Activated CD4-positive, CD25-positive, alpha-beta regulatory T cell (primary cell): Measurements from ENCODE around the gene MED22.
"Not testable (repeated sequence)": the region's sequence is repeated elsewhere in the genome, so short reads cannot be mapped to it uniquely, and the experiment has no call there.

Experiments used
- DNase-seq, 4 experiments: peaks; one replicate each; lab custom pipeline; 2025; lab: John Stamatoyannopoulos, UW

The MED22 gene

DNA sequence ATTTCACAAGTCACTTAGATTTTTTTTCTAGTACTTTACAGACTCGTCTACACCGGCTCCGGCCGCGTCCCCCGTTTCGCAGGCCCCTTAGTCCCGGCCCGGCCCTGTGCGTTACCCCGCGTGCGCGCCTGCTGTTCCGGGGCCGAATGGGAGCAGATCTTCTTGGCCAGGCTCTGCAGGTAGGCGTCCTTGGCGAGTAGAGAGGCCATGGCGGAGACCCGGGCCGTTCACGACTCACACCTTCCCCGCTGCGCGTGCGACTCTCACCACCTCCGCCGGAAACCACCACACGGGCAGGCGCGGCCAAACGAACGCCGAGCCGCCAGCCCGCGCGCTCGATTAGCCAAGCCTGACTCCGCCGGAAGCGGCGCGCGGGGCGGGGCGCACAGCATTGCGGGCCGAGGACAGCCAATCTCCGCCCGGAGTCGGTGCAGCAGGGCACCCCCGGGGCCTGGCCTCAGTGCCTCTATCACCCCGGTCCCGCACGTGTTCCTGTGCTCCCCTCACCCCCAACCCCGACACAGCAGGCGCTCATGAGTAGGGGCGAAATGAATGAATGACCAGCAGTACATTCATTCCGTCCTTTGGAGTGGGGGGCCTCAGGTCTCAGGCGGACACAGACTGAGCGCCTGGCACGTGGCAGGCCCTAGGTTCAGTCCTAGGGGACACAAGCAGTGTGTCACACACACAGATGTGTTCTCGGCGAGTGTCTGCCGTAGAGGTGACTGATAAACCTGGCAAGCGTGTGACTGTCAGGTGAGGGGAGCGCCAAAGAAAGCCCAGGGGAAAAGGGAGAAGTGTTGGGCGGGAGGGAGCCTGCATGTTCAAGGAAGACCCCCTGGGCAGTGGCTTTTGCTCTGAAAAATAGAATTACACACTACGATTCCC, 11.8 kb downstream of the MED22 start, which contains the start of gene SURF6:
SURF6 (minus strand) TSS at position 265 of the 888 bp plus-strand sequence; CDS start at position 209, 56 bp downstream.
- DNase-seq = peak; percentile 86 to 92 (median 90)

DNA sequence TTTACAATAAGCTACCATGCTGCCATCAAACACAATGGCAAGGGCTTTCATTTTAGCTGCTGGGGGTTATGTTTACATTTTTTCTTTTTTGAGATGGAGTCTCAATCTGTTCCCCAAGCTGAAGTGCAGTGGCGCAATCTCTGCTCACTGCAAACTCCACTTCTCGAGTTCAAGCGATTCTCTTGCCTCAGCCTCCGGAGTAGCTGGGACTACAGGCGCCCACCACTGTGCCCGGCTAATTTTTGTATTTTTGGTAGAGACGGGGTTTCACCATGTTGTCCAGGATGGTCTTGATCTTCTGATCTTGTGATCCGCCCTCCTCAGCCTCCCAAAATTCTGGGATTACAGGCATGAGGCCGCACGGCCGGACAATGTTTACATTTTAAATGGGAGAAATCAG, 13.0 kb downstream of the MED22 start:
- DNase-seq = not testable (repeated sequence)

DNA sequence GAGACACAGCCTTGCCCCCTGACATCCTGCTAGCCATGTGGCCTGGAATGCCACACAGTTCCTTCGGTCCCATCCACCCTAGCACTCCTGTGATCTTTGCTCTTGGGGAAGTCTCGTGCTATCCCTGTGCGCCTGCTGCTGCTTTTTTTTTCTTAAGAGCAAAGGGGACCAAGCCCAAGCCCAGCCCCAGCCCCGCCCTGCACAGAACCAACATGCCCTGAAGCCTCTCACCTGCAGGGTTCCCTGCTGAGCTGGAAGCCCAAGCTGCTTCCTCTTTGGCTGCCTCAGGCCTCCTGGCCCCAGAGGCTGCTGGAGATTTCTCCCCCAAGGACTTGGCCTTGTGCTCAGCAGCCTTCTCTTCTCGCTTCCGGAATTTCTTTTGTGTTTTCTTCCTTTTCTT, 13.8 kb downstream of the MED22 start:
- DNase-seq = no peak

DNA sequence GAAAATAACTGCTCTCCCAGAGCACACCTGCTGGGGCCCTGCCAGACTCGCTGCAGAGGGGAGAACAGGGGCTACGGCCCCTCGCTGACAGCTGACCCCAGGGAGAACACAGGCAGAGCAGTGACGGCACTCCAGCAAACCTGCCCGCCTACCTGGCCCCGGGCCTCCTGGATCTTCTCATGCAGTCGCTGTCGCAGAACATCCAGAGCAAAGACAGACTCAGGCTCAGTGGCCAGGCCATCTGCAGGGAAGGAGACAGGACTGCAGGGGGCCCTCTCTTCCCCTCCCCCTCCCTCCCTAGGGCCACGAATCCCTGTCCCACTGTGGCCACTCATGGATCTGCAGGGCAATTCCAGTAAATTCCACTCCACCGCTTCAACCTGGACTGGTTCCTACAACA, 14.4 kb downstream of the MED22 start:
- DNase-seq = no peak

DNA sequence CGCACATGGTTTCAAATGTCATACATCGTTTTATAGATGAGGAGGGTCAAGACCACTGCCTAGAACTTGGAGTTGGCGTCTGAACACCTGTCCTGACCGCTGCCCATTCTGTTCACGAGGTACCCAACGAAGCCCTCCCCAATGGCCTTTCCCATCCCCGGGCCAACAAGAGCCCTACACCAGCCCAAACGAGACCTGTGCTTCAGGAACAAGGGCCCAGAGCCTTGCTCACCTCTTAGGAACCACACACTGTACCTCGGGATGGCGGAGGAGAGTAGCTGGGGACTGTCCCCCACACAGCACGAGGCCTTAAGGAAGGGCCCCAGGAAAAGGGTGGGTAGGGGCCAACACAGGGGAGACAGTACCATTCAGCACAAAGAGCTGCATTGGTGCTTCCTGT, 14.9 kb downstream of the MED22 start:
- no peak for DNase-seq

DNA sequence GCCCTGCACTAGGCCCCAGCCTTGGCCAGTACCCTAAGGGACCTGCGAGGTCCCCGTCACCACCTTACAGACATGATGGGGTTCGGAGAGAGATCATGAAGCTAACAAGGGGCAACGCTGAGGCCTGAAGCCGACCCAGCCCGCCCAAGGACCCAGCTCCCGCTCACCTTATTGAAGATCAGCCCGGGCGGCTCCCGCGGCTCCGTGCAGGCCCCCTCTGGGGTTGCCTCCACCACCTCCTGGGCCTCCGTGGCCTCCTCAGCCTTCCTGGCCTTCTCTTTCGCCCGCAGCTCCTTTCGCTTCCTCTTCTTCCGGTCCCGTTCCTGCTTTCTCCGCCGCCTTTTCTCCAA, 15.6 kb downstream of the MED22 start:
- no peak for DNase-seq

DNA sequence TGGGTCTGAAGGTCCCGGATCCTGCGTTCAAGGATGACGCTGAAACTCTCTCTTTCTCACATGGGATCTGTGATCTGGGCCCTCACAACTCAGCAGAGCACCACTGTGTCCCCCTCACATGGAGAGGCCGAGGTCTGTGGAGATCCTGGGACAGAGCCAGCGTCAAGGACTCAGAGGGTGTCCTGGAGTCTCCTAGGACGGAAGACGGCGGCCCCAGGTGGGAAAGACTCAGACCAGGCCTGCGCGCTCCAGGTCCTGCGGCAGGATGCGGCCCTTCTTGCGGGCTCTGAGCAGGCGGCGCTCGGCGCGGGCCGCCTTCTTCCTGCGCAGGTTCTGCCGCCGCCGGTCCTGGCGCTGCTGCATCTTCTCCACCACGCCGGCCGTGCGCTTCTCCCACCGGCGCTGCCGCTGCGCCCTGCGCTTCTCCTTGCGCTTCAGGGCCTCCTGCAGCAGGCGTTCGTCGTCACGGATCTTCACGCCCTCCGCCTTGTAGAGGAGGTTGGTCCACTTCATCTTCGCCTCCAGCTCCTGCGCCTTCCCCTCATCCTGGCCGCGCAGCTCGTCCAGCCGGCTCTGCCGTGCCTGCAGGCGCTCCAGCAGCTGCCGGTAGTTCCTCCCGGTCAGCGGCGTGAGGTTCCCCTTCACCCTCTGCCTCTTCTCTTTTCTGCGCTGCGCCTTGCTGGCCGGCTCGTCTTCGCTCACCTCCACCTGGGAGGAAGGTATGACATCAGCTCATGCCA, 16.1 kb downstream of the MED22 start:
- no peak for DNase-seq

DNA sequence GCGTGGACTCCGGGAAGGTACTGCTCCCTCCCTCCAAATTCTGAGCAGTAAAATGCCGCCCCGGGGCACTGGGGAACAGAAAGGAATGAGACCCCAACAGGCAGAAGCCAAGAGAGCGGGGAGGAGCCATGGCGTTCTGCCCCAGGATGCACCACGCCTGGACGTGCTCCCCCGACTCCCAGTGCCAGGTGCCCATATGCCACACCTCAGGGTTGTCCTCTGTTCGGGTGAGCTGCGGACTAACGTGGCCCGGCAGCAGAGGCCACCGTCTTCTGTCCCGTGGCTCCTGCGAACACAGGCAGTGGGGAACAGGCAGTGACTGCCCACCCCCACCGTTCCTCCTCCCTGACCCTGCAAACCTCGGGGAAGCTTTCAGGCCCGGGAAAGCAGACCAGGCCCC, 16.7 kb downstream of the MED22 start:
- no peak for DNase-seq

DNA sequence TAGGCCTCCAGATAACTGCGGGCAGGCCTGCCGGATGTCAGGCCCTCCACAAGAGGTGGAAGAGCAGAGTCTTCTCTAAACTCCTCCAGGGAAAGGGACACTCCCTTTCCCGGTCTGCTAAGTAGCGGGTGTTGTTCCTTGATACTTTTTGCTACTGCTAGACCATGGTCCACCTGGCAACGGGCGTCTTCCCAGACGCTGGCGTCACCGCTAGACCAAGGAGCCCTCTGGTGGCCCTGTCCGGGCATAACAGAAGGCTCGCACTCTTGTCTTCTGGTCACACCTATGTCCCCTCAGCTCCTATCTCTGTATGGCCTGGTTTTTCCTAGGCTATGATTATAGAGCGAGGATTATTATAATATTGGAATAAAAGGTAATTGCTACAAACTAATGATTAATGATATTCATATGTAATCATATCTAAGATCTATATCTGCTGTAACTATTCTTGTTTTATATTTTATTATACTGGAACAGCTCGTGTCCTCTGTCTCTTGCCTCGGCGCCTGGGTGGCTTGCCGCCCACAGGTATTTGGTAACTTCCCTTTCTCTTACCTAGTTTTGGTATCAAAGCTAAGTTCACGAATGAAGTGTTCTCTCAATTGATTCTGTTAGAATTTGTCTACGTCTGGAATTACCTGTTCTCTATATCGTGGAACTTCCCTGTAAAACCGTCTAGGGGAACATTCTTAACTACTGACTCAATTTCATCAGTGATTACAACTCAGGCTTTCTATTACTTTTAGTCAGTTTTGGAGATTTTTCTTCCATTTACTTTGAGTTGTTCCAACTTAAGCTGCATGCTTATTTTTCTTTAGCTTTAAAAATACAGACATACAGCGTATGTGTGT, 18.4 kb downstream of the MED22 start:
- not testable (repeated sequence) for DNase-seq

DNA sequence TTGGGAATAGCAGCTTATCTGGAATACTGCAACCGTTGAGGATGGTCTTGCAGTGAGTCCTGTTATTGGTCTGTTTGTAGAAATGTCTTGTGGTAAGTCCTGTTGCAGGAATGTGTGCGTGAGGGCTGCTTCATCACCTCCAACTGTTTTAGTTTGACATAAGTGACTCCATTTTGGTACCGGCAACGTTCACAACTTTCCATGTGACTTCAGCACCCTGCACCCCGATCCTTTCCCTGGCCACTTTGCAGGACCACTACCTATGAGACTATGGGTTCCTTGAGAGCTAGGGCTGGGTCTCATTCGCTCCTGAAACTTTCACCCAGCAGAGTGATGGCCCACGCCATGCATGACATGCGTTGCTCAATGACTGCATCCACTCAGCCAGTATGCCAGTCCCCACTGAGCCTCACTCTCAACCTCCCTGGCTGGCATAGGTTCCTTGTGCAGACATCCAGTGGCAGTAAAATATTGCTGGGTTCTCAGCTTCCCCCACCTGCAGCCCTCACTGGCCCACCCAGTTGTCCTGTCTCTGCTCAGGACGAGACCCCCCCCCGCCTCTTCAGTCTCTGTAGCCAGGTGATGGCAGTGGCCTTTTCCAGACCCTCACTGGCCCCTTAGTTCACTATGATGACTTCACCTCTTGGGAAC, 20.0 kb downstream of the MED22 start:
- DNase-seq = no peak

DNA sequence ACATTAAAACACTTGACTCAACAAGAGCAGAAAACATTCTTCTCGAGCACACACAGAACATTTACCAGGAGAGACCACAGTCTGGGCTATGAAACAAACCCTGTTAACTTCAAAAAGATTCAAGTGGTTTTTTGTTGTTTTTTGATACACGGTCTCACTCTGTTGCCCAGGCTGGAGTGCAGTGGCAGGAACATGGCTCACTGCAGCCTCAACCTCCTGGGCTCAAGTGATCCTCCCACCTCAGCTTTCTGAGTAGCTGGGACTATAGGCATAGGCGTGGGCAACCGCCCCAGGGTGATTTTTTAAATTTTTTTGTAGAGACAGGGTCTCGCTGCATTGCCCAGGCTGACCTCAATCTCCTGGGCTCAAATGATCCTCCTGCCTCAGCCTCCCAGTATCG, 20.9 kb downstream of the MED22 start:
- DNase-seq = not testable (repeated sequence)

DNA sequence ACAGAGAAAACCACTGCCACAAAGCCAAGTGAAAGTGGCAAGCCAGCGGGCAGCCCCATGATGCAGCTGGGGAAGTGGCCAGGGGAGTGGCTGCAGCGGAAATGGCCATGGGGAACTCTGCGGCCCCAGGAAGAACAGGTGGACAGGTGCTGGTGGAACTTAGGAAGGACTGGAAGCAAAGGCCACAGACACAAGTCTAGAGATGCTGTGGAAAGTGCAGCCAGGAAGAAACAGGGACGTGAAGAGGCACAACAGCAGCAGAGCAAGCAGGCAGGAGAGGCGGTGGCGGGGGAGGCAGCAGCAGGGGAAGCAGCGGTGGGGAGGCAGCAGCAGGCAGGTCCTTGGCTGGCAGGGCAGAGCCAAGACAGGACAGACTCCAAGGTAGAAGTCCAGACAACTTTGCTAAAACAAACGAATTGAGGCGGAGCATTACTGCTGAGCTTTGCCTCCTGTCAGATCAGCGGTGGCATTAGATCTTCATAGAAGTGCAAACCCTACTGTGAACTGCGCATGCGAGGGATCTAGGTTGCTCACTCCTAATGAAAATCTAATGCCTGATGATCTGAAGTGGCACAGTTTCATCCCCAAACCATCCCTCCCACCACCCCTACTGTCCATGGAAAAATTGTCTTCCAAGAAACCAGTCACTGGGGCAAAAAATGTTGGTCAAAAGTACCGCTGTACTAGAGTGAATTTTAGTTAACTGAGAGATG, 23.8 kb downstream of the MED22 start:
- DNase-seq = no peak

DNA sequence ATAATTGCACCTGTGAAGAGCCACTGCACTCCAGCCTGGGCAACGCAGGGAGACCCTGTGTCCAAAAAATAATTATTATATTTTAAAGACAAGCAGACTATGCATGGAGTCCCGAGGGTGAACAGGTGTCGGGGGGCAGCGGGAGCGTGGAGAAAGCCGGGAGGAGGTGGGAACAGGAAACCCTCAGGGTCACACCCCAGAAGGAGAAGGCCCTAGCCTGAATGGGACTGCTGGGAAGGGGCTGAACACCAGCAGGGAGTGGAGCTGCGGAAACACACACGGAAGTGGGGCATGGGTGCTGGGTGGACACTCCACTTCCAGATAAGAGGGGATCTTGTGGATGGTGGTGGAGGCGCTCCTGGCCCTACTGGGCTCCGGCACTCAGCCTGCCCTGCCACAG, 24.7 kb downstream of the MED22 start:
- no peak for DNase-seq

DNA sequence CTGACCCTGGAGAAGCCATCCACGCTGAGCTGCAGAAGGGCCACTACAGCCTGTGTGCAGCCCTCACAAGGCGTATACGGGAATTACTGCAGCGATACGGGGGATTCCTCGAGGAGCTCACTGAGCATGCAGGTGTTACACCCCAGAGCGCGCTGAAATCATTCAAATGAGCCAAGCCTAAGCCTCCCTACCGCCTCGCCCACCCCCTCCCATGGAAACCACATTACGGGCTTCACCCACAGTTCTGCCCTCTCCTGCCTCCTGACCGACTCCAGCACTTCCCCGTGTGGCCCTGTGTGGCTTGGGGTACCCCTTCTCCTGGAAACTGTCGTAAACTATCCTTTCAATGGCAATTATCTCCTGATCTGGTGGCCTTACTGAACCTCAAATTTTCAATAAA, 25.2 kb downstream of the MED22 start:
- no peak for DNase-seq

DNA sequence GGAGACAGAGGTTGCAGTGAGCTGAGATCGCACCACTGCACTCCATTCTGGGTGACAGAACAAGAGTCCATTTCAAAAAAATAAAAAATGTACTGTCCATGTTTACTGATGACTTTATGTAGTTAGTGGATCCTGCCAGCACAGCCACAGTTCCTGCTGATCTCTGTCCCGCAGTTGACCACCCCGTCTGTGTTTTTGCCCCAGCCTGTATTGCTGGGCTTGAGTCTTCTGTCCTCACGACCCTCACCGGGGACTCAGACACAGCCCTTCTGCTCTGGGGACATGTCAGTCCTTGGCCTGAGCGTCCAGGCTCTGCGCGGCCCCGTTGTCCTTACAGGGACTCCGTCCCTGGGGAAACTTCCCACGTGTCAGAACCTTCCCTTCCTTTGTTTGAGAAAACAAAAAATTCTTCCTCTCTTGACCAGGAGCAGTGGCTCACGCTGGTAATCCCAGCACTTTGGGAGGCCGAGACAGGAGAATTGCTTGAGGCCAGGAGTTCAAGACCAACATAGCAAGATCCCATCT, 26.5 kb downstream of the MED22 start:
- DNase-seq = no peak

DNA sequence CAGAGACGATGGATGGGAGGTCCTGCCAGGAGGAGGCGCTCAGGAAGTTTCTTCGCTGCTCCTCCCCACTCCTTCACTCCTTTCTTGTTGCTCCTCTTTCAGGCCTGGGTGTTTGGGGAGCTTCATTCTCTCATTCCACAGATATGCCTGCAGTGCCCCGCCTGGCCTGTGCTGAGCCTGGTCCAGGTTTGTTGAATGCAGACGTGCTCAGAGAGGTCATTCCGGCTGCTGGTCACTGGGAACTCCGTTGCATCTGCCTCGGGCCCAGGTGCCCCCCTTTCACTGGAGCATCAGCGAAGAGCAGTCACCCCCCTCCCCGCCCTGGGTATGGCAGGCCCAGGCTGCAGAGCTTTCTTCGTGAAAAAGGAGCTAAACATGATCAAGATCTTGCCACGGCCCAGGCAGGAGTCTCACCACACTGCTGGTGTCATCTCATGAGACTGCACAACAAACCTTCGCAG, 27.5 kb downstream of the MED22 start:
- DNase-seq = no peak

DNA sequence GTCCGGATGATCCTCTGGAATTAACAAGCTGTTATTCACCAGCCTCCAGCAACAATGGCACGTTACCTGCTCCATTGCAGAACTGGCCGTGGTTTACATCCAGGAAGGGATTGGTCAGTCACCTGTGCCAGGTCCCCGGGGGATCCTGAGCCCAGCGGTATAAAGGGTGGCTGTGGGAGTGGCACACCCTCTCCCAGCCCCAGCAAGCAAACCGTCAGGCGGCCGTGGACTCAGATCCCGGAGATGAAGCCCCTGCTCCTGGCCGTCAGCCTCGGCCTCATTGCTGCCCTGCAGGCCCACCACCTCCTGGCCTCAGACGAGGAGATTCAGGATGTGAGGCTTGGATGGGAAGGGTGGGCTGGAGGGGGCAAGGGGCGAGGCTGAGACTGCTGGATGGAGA, 30.4 kb downstream of the MED22 start:
- not testable (repeated sequence) for DNase-seq

DNA sequence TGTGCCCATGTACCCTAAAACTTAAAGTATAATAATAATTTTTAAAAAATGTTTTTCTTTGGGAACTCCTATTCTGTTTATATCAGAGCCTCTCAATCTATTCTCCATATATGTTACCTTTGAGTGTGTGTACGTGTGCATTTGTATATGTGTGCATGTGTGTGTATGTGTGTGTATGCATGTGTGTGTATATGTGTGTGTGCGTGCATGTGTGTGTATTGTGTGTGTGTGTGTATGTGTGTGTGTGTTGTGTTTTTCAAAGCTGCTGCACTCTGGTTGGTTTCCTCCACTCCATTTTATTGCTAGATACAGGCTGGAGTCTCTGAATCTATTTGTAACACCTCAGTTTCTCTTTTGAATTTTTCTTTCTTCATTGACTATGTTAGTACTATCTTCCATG, 31.9 kb downstream of the MED22 start:
- DNase-seq = no peak

DNA sequence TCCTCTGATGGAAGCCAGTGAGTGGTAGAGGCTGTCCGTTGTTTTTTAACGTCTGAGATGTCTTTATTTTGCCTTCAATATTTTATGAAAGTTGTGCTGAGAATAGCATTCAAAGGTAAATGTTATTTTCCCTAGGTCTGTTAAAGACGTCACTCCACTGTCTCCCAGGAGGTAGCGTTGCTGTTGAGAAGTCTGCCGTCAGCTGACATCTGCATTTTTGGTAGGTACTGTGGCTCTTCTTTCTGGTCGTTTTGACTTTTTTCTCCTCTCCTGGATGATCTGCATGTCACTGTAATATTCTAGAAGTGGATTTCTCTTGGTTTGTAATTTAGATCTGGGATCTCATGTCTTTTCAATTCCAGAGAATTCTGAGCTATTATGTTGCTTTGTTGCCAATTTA, 38.3 kb downstream of the MED22 start:
- no peak for DNase-seq

DNA sequence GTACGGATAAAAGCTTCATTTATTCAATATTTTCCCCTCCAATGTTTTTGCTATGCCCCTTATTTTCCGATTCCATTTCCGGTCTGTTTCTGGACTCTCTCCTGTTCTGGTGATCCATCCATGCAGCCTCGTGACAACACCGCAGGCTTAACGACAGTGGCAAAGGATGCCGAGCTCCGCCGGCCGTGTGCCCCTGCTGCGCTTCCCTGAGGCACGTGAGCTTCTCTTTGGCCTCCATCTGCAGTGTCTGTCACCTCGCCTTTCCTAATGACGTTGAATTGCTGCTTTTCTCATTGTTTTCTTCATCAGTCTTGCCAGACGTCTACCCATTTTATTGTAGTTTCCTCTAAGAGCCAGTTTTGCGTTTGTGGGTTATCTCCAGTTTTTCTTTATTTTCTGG, 40.6 kb downstream of the MED22 start:
- no peak for DNase-seq
